Astrocyte (in vitro differentiated cells and primary cell): ENCODE results near the gene OR6K2.

Source experiments
- CTCF ChIP-seq: IDR thresholded peaks from 2 replicates; pipeline ENCODE4 v1.5.1; 2011; ENCODE audit warnings: low read depth, mild to moderate bottlenecking, inconsistent platforms, low read length, moderate library complexity; ENCODE audit not compliant: insufficient read depth
- EZH2 ChIP-seq: IDR thresholded peaks from 2 replicates; pipeline ENCODE4 v1.6.1; 2012; ENCODE audit warnings: mild to moderate bottlenecking, low read length, inconsistent platforms; ENCODE audit not compliant: insufficient read depth

GRCh38 chr1:158675563-158676323 lies 24.7 kb downstream of the OR6K2 start:
- TF ChIP-seq CTCF (no peak), EZH2 (no peak)
